Endothelial cell (in vitro differentiated cells): ENCODE data around the gene SFSWAP. TPM values are rescaled to one million over a fixed set of nuclear protein-coding genes. Genes with fewer than 3 reads are reported as not detected.

Source experiments
- DNase-seq: peaks from one replicate; pipeline ENCODE4 v3.0.0; 2021; ENCODE audit warnings: low spot score
- H3K27ac Mint-ChIP-seq: one replicate; pipeline ENCODE4 v1.8.0; 2021; ENCODE audit warnings: mixed read lengths, inconsistent platforms; ENCODE audit not compliant: unreplicated experiment
- H3K27me3 Mint-ChIP-seq: one replicate; pipeline ENCODE4 v1.8.0; 2021; ENCODE audit warnings: mild to moderate bottlenecking, moderate library complexity, mixed read lengths, inconsistent platforms; ENCODE audit not compliant: unreplicated experiment
- H3K36me3 Mint-ChIP-seq: one replicate; pipeline ENCODE4 v1.8.0; 2021; ENCODE audit warnings: mild to moderate bottlenecking, low read depth, mixed read lengths, inconsistent platforms; ENCODE audit not compliant: unreplicated experiment
- H3K4me1 Mint-ChIP-seq: one replicate; pipeline ENCODE4 v1.8.0; 2021; ENCODE audit warnings: mild to moderate bottlenecking, mixed read lengths, inconsistent platforms; ENCODE audit not compliant: unreplicated experiment
- H3K4me3 Mint-ChIP-seq: one replicate; pipeline ENCODE4 v1.8.0; 2021; ENCODE audit warnings: mild to moderate bottlenecking, mixed read lengths, inconsistent platforms; ENCODE audit not compliant: unreplicated experiment
- H3K9me3 Mint-ChIP-seq: one replicate; pipeline ENCODE4 v1.8.0; 2021; ENCODE audit warnings: mixed read lengths, inconsistent platforms; ENCODE audit not compliant: unreplicated experiment
- CTCF ChIP-seq: fragments of 200-600 bp; sonication (generic); IDR thresholded peaks from one replicate; pipeline ENCODE4 v1.5.0; 2021; ENCODE audit warnings: antibody characterized with exemption; ENCODE audit not compliant: unreplicated experiment
- total RNA-seq: library from RNA; stranded (reverse); fragmentation: NEBNext Ultra II Directional; extraction: Animal tissue kit (Norgen Biotek cat#: 25700); gene quantifications from one replicate; pipeline ENCODE4 v1.2.1, GENCODE V29; 2021; ENCODE audit not compliant: unreplicated experiment

SFSWAP gene
- total RNA-seq, 1 donor from 2014 or later, result 56.3 TPM

- H3K27ac Mint-ChIP-seq, result no peak overlapping the region
- H3K4me1 Mint-ChIP-seq, result no peaks in the 10 kb centered on the region
- no peak overlapping the region for H3K4me3 Mint-ChIP-seq
- no peaks in the 10 kb centered on the region for H3K9me3 Mint-ChIP-seq
- TF ChIP-seq CTCF, result no peak
- peaks cover 11% of the 10 kb centered on the region for H3K36me3 Mint-ChIP-seq
- peaks cover 6% of the 10 kb centered on the region for H3K27me3 Mint-ChIP-seq
- no peak for DNase-seq
Measured at GRCh38 chr12:131684015-131684725, 26.7 kb upstream of the SFSWAP start.

GRCh38 chr12:131687346-131688125, 23.4 kb upstream of the SFSWAP start:
- Mint-ChIP-seq H3K4me1 (no peaks in the 10 kb centered on the region), H3K36me3 (peaks cover 11% of the 10 kb centered on the region), H3K4me3 (no peak overlapping the region), H3K9me3 (no peaks in the 10 kb centered on the region), H3K27me3 (peaks cover 7% of the 10 kb centered on the region), H3K27ac (no peak overlapping the region)
- no peak for DNase-seq
- no peak for TF ChIP-seq CTCF

- peaks cover 5% of the 10 kb centered on the region for H3K27me3 Mint-ChIP-seq
- no peaks in the 10 kb centered on the region for H3K9me3 Mint-ChIP-seq
- H3K27ac Mint-ChIP-seq, result no peak overlapping the region
- TF ChIP-seq CTCF, result no peak
- peaks cover 4% of the 10 kb centered on the region for H3K36me3 Mint-ChIP-seq
- no peak for DNase-seq
- no peaks in the 10 kb centered on the region for H3K4me1 Mint-ChIP-seq
- H3K4me3 Mint-ChIP-seq, result peak overlapping the region; percentile 34
Measured at GRCh38 chr12:131688131-131688844, 22.6 kb upstream of the SFSWAP start.

GRCh38 chr12:131688845-131689154, 22.1 kb upstream of the SFSWAP start:
- TF ChIP-seq CTCF, result no peak
- Mint-ChIP-seq H3K27ac (no peak overlapping the region), H3K4me3 (no peak overlapping the region), H3K36me3 (peaks cover 4% of the 10 kb centered on the region), H3K27me3 (peaks cover 5% of the 10 kb centered on the region), H3K4me1 (no peaks in the 10 kb centered on the region), H3K9me3 (no peaks in the 10 kb centered on the region)
- DNase-seq, result no peak
